CD8-positive, alpha-beta memory T cell (primary cell): ENCODE results near the gene AMMECR1. TPM values are rescaled to one million over a fixed set of nuclear protein-coding genes. Genes with fewer than 3 reads are reported as not detected.
A peak's percentile ranks its signal among the peaks of the same experiment; 100 is the strongest.

ENCODE experiments used
- CTCF ChIA-PET: fragments of 350-600 bp; sonication (Branson Sonifier 250); formaldehyde crosslinking; loops from one replicate; lab custom pipeline; 2021; ENCODE audit warnings: antibody characterized with exemption; lab: Charles Lee
- POLR2A ChIA-PET: fragments of 350-600 bp; sonication (Branson Sonifier 250); formaldehyde crosslinking; loops from one replicate; lab custom pipeline; 2021; ENCODE audit warnings: antibody characterized with exemption; lab: Charles Lee
- DNase-seq, 5 donors: peaks; one replicate each; pipeline versions ENCODE4 v3.0.0 to v3.0.0-alpha.2; 2020 to 2022; ENCODE audit warnings: mixed read lengths in 1 of 5
- H3K27ac ChIP-seq: one replicate; pipeline ENCODE4 v1.7.0; 2013; ENCODE audit warnings: low read depth, mild to moderate bottlenecking, low read length, moderate library complexity
- H3K27me3 ChIP-seq: 2 replicates; pipeline ENCODE4 v1.7.0; 2013; ENCODE audit warnings: low read length, mild to moderate bottlenecking; ENCODE audit not compliant: insufficient read depth, poor library complexity, severe bottlenecking
- H3K36me3 ChIP-seq: 2 replicates; pipeline ENCODE4 v1.7.0; 2013; ENCODE audit warnings: mild to moderate bottlenecking, low read length, moderate library complexity; ENCODE audit not compliant: insufficient read depth
- H3K4me1 ChIP-seq: 2 replicates; pipeline ENCODE4 v1.7.0; 2013; ENCODE audit warnings: mild to moderate bottlenecking, low read length, moderate library complexity; ENCODE audit not compliant: insufficient read depth
- H3K4me3 ChIP-seq: 2 replicates; pipeline ENCODE4 v1.7.0; 2013; ENCODE audit warnings: mild to moderate bottlenecking, low read length
- H3K9me3 ChIP-seq: 2 replicates; pipeline ENCODE4 v1.7.0; 2013; ENCODE audit warnings: mild to moderate bottlenecking, low read length
- H3K27ac Mint-ChIP-seq, 8 donors: one replicate each; pipeline ENCODE4 v1.8.0; 2020 to 2021; ENCODE audit warnings: mixed read lengths in 8 of 8, mild to moderate bottlenecking in 6 of 8, inconsistent platforms in 3 of 8, moderate library complexity in 3 of 8
- H3K27me3 Mint-ChIP-seq, 2 donors: one replicate each; pipeline ENCODE4 v1.8.0; 2020 to 2021; ENCODE audit warnings: mixed read lengths in 2 of 2, mild to moderate bottlenecking in 1 of 2, moderate library complexity in 1 of 2
- H3K36me3 Mint-ChIP-seq, 3 donors: one replicate each; pipeline ENCODE4 v1.8.0; 2020 to 2021; ENCODE audit warnings: mixed read lengths in 3 of 3, inconsistent platforms in 1 of 3, mild to moderate bottlenecking in 1 of 3
- H3K4me1 Mint-ChIP-seq, 3 donors: one replicate each; pipeline ENCODE4 v1.8.0; 2020 to 2021; ENCODE audit warnings: mixed read lengths in 3 of 3, inconsistent platforms in 1 of 3, mild to moderate bottlenecking in 1 of 3
- H3K4me3 Mint-ChIP-seq, 7 donors: one replicate each; pipeline ENCODE4 v1.8.0; 2020 to 2021; ENCODE audit warnings: mixed read lengths in 7 of 7, mild to moderate bottlenecking in 6 of 7, moderate library complexity in 4 of 7, inconsistent platforms in 2 of 7
- H3K9me3 Mint-ChIP-seq, 5 donors: one replicate each; pipeline ENCODE4 v1.8.0; 2020 to 2022; ENCODE audit warnings: mixed read lengths in 5 of 5, mild to moderate bottlenecking in 3 of 5, moderate library complexity in 2 of 5, inconsistent platforms in 1 of 5
- polyA plus RNA-seq: library from polyadenylated mRNA; unstranded; fragments of 300-500 nt; fragmentation: Illumina TruSeq; gene quantifications from one replicate; pipeline ENCODE4 v1.2.3, GENCODE V29; 2021
- total RNA-seq, 2 experiments: library from RNA; stranded (reverse); gene quantifications; one replicate each; pipeline ENCODE4 v1.2.3, GENCODE V29; 2021

AMMECR1 gene
- total and polyA plus RNA-seq, 3 experiments from 2014 or later, result 8.0 to 16.6 (median 16.3) TPM

DNA sequence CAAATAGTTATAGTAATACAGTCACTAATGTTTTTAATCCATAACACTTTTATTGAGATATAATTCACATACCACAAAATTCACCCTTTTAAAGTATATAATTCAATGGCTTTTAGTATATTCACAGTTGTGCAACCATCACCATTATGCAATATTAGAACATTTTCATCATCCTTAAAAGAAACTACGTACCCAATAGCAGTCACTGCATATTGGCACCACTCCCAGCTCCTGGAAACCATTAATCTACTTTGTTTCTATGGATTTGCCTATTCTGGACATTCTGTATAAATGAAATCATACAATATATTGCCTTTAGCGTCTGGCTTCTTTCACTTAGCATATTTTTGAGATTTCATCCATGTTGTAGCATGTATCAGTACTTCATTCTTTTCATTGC lies 99.3 kb downstream of the AMMECR1 start:
- Histone ChIP-seq H3K27ac (no peak overlapping the region), H3K4me3 (no peak overlapping the region), H3K4me1 (peaks cover 10% of the 10 kb centered on the region), H3K27me3 (no peaks in the 10 kb centered on the region), H3K9me3 (no peaks in the 10 kb centered on the region), H3K36me3 (no peaks in the 10 kb centered on the region)
- DNase-seq, result no peak
- POLR2A ChIA-PET, result no interaction called here
- H3K27me3 Mint-ChIP-seq, result peaks cover 0 to 1% of the 10 kb centered on the region in 2 donors
- peaks cover 0 to 10% (median 3%) of the 10 kb centered on the region in 3 donors for H3K36me3 Mint-ChIP-seq
- no peak overlapping the region for H3K27ac Mint-ChIP-seq
- CTCF ChIA-PET, result no interaction called here
- H3K4me1 Mint-ChIP-seq, result peaks cover 17 to 66% (median 31%) of the 10 kb centered on the region in 3 donors
- peaks cover 0 to 2% (median 0%) of the 10 kb centered on the region in 5 donors for H3K9me3 Mint-ChIP-seq
- no peak overlapping the region for H3K4me3 Mint-ChIP-seq

DNA sequence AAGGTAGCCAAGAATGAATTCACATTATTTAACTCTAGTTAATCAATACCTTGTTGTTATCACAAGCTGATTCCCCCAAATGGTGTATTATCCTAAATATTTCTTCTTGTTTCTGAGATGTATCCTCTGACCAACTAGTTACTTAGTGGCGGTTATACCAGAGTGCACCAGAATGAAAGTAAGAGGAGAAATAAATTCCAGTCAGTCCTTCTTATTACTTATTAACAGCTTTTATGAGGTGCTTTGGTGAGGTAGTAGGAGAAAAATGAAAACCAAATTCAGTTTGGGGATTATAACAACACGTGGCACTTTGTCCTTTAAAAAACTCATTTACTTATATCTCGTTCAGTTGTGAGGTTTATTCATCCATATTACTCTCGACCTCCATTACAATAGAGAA lies 101.9 kb downstream of the AMMECR1 start:
- no peak overlapping the region for H3K4me3 ChIP-seq
- Mint-ChIP-seq H3K4me3 (no peak overlapping the region), H3K27me3 (peaks cover 0 to 1% of the 10 kb centered on the region in 2 donors), H3K27ac (no peak overlapping the region), H3K4me1 (peaks cover 17 to 54% (median 35%) of the 10 kb centered on the region in 3 donors), H3K36me3 (peaks cover 0 to 12% (median 3%) of the 10 kb centered on the region in 3 donors), H3K9me3 (no peaks in the 10 kb centered on the region)
- H3K27ac ChIP-seq, result no peak overlapping the region
- H3K27me3 ChIP-seq, result no peaks in the 10 kb centered on the region
- H3K9me3 ChIP-seq, result no peaks in the 10 kb centered on the region
- no peaks in the 10 kb centered on the region for H3K36me3 ChIP-seq
- H3K4me1 ChIP-seq, result peaks cover 10% of the 10 kb centered on the region
- CTCF ChIA-PET, result no interaction called here
- POLR2A ChIA-PET, result no interaction called here
- DNase-seq, result no peak

DNA sequence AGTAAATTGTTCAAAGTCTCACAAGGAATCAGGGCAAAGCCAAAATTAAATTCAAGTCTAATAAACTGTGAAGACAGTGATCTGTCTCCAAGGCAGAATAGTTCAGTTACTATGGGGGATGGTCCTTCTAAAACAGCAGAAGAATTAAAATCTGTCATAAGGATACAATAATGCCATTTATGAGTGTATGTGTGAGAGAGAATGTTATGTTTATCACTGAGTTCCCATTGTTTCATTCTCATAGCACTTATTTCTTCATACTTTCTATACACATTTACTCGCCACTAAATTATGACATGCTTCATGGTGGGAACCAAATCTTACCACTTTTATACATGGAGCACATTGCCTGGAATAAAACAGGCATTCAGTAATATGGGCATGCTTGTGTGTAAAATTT lies 102.5 kb downstream of the AMMECR1 start:
- Mint-ChIP-seq H3K27ac (no peak overlapping the region), H3K27me3 (peaks cover 0 to 1% of the 10 kb centered on the region in 2 donors), H3K4me3 (no peak overlapping the region), H3K4me1 (peaks cover 17 to 51% (median 35%) of the 10 kb centered on the region in 3 donors), H3K36me3 (peaks cover 0 to 12% (median 3%) of the 10 kb centered on the region in 3 donors), H3K9me3 (no peaks in the 10 kb centered on the region)
- POLR2A ChIA-PET, result no interaction called here
- Histone ChIP-seq H3K4me1 (peaks cover 10% of the 10 kb centered on the region), H3K27me3 (no peaks in the 10 kb centered on the region), H3K27ac (no peak overlapping the region), H3K4me3 (no peak overlapping the region), H3K36me3 (no peaks in the 10 kb centered on the region), H3K9me3 (no peaks in the 10 kb centered on the region)
- CTCF ChIA-PET, result no interaction called here
- DNase-seq, result no peak

DNA sequence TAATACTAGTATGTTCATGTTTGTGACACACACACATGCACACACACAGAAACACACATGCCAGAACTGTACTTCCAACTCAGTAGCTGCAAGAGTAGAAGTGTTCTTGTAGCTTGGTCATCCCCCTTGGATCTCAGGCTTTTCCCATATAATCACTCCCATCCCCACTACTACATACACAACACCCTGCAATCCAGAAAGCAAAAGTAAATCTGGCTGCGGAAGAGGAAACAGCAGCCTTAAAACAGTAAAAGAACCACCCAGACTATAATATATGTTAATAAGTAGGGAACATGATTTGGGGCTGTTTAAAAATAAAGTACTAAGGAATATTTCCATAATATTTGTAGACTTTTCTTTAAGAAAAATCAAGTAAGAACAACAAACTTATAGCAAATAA lies 103.2 kb downstream of the AMMECR1 start:
- no peaks in the 10 kb centered on the region for H3K36me3 ChIP-seq
- peaks cover 10% of the 10 kb centered on the region for H3K4me1 ChIP-seq
- H3K27me3 Mint-ChIP-seq, result peaks cover 0 to 1% of the 10 kb centered on the region in 2 donors
- H3K4me1 Mint-ChIP-seq, result peaks cover 17 to 47% (median 28%) of the 10 kb centered on the region in 3 donors
- H3K9me3 Mint-ChIP-seq, result no peaks in the 10 kb centered on the region
- H3K27ac Mint-ChIP-seq, result peak overlapping the region in 1 of 8 donors; percentile 64
- H3K36me3 Mint-ChIP-seq, result peaks cover 0 to 16% (median 3%) of the 10 kb centered on the region in 3 donors
- no peaks in the 10 kb centered on the region for H3K27me3 ChIP-seq
- ChIA-PET CTCF (no interaction called here), POLR2A (no interaction called here)
- no peak overlapping the region for H3K4me3 Mint-ChIP-seq
- no peaks in the 10 kb centered on the region for H3K9me3 ChIP-seq
- DNase-seq, result no peak
- no peak overlapping the region for H3K4me3 ChIP-seq
- H3K27ac ChIP-seq, result no peak overlapping the region

DNA sequence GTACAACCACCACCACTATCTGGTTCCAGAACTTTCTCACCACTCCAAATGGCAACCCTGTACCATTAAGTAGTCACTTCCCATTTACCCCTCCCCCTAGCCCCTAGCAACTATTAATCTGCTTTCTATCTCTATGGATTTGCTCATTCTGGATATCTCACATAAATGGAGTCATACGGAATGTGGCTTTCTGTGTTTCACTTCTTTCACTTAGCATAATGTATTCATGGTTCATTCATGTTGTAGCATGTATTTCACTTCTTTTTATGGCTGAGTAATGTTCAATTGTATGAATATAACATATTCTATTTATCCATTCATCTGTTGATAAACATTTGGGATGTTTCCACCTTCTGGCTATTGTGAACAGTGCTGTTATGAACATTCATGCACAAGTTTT lies 104.7 kb downstream of the AMMECR1 start:
- Histone ChIP-seq H3K4me3 (no peak overlapping the region), H3K9me3 (no peaks in the 10 kb centered on the region), H3K27me3 (no peaks in the 10 kb centered on the region), H3K36me3 (no peaks in the 10 kb centered on the region), H3K27ac (no peak overlapping the region), H3K4me1 (peaks cover 10% of the 10 kb centered on the region)
- H3K27ac Mint-ChIP-seq, result no peak overlapping the region
- no peaks in the 10 kb centered on the region for H3K9me3 Mint-ChIP-seq
- peaks cover 0 to 16% (median 3%) of the 10 kb centered on the region in 3 donors for H3K36me3 Mint-ChIP-seq
- CTCF ChIA-PET, result no interaction called here
- POLR2A ChIA-PET, result no interaction called here
- H3K27me3 Mint-ChIP-seq, result peaks cover 0 to 1% of the 10 kb centered on the region in 2 donors
- no peak for DNase-seq
- peaks cover 17 to 36% (median 24%) of the 10 kb centered on the region in 3 donors for H3K4me1 Mint-ChIP-seq
- no peak overlapping the region for H3K4me3 Mint-ChIP-seq

DNA sequence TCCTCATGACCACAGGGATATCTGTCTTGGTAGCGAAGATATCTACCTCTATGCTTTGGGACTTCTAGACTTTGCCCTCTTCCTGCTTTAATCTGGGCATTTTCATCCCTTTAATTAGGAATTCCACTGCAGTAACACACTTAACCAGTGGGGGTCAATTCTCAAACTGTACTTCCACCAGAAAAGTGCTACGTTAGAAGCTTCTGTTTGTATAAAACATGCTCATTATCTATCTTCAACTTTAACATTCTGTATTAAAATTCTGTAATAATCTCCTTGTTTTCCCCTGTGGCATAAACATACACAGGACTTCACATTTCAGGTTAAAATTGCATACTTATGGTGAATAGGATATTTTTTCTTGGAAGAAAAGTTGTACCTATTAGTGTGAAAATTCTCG lies 105.6 kb downstream of the AMMECR1 start:
- DNase-seq, result no peak
- POLR2A ChIA-PET, result no interaction called here
- no peaks in the 10 kb centered on the region for H3K36me3 ChIP-seq
- Mint-ChIP-seq H3K36me3 (peaks cover 0 to 20% (median 3%) of the 10 kb centered on the region in 3 donors), H3K27ac (no peak overlapping the region), H3K27me3 (peaks cover 0 to 1% of the 10 kb centered on the region in 2 donors), H3K9me3 (no peaks in the 10 kb centered on the region), H3K4me3 (no peak overlapping the region), H3K4me1 (peaks cover 11 to 30% (median 15%) of the 10 kb centered on the region in 3 donors)
- no peak overlapping the region for H3K4me3 ChIP-seq
- peaks cover 2% of the 10 kb centered on the region for H3K4me1 ChIP-seq
- no peaks in the 10 kb centered on the region for H3K27me3 ChIP-seq
- H3K9me3 ChIP-seq, result no peaks in the 10 kb centered on the region
- CTCF ChIA-PET, result no interaction called here
- no peak overlapping the region for H3K27ac ChIP-seq

DNA sequence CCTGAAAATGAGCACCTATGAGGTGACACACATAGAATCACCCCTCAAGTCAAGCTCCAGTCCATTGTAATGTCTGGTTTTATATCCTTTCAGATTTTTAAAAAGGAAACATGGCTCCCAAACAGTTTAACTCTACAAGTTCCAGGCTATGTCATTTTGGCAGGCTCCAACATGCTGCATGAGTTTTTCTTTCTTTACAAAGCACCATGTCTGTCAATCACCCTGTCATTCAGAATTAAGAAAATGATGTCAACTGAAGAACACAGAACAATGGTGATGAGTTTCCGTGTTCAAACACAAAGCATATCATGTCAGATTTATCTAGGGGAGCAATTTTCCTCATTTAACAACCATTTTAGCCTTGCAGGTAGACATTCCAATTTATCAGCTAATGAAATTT lies 106.5 kb downstream of the AMMECR1 start:
- H3K4me3 ChIP-seq, result no peak overlapping the region
- Mint-ChIP-seq H3K27me3 (peaks cover 0 to 1% of the 10 kb centered on the region in 2 donors), H3K27ac (no peak overlapping the region), H3K36me3 (peaks cover 0 to 20% (median 3%) of the 10 kb centered on the region in 3 donors), H3K4me1 (peaks cover 2 to 23% (median 6%) of the 10 kb centered on the region in 3 donors), H3K4me3 (no peak overlapping the region), H3K9me3 (no peaks in the 10 kb centered on the region)
- H3K27ac ChIP-seq, result no peak overlapping the region
- no peak for DNase-seq
- no peaks in the 10 kb centered on the region for H3K27me3 ChIP-seq
- ChIA-PET CTCF (no interaction called here), POLR2A (no interaction called here)
- H3K4me1 ChIP-seq, result no peaks in the 10 kb centered on the region
- no peaks in the 10 kb centered on the region for H3K36me3 ChIP-seq
- no peaks in the 10 kb centered on the region for H3K9me3 ChIP-seq

DNA sequence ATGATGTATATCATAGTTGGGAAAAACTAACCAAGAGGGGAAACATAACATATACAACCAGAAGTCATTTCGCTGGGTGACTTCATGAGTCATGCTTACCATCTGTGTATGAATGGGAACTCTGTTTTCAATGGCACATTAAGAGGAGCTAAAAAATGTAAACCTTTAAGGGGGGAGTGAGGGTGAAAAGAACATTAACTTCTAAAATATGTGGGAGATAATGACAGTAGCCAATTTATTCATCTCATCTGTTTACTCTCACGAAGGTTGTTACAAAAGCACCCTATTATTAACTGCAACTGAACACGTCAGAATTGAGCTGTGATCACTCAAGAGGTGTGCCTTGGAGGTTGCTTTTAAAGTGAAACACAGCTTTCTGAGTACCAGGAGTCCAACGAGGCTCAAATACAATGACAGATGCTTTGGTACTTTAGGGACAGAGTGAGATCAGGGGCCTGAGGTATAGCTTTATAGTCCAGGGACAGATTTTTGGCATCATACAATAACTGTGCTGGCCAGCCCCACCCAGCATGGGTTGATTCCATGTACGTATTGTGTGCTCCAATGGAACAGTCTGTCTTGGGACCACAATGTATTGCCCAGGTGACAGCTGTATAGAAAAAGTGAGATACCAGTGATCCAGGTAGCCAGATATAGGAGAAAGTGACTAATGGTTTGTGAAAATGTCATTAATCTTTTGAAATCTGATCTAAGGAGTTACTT lies 107.3 kb downstream of the AMMECR1 start:
- no peak for DNase-seq
- POLR2A ChIA-PET, result no interaction called here
- Histone ChIP-seq H3K36me3 (no peaks in the 10 kb centered on the region), H3K4me3 (no peak overlapping the region), H3K4me1 (no peaks in the 10 kb centered on the region), H3K27me3 (no peaks in the 10 kb centered on the region), H3K9me3 (no peaks in the 10 kb centered on the region), H3K27ac (no peak overlapping the region)
- H3K9me3 Mint-ChIP-seq, result no peaks in the 10 kb centered on the region
- peaks cover 0 to 18% (median 3%) of the 10 kb centered on the region in 3 donors for H3K36me3 Mint-ChIP-seq
- H3K4me3 Mint-ChIP-seq, result no peak overlapping the region
- CTCF ChIA-PET, result interaction anchor here (1.5 kb wide), 1 partner anchor 14 kb away, joined by 3 read pairs; no protein-coding TSS in a partner anchor
- H3K27me3 Mint-ChIP-seq, result peaks cover 0 to 1% of the 10 kb centered on the region in 2 donors
- peaks cover 0 to 17% (median 4%) of the 10 kb centered on the region in 3 donors for H3K4me1 Mint-ChIP-seq
- no peak overlapping the region for H3K27ac Mint-ChIP-seq
